Tibial nerve (tissue), 4 donors: ENCODE data around the gene VKORC1. TPM values are rescaled to one million over a fixed set of nuclear protein-coding genes. Genes with fewer than 3 reads are reported as not detected.

Experiments used
- DNase-seq, 2 donors: peaks; one replicate each; pipeline ENCODE4 v3.0.0-alpha.2; 2019; ENCODE audit warnings: low spot score in 2 of 2
- H3K27ac ChIP-seq, 4 donors: fragments of 200-600 bp; sonication (generic) in 3 of 4; one replicate each; pipeline ENCODE4 v1.5.1; 2017 to 2019; ENCODE audit warnings: mild to moderate bottlenecking in 1 of 4
- H3K27me3 ChIP-seq, 2 donors: fragments of 200-600 bp; sonication (generic) in 1 of 2; one replicate each; pipeline versions ENCODE4 v1.5.1 to v1.6.0; 2017 to 2019
- H3K36me3 ChIP-seq, 3 donors: fragments of 200-600 bp; sonication (generic); one replicate each; pipeline ENCODE4 v1.5.1; 2018 to 2019
- H3K4me1 ChIP-seq, 4 donors: fragments of 200-600 bp; sonication (generic) in 3 of 4; one replicate each; pipeline ENCODE4 v1.5.1; 2017 to 2019
- H3K4me3 ChIP-seq, 4 donors: fragments of 200-600 bp; sonication (generic) in 3 of 4; one replicate each; pipeline ENCODE4 v1.5.1; 2017 to 2019; ENCODE audit warnings: mild to moderate bottlenecking in 1 of 4, moderate library complexity in 1 of 4
- H3K9me3 ChIP-seq, 4 donors: fragments of 200-600 bp; sonication (generic) in 3 of 4; one replicate each; pipeline ENCODE4 v1.5.1; 2017 to 2019
- EP300 ChIP-seq, 2 donors: sonication (generic); formaldehyde crosslinking; IDR thresholded peaks; one replicate each; pipeline ENCODE4 v1.6.1; 2017; ENCODE audit warnings: antibody characterized with exemption in 2 of 2, mild to moderate bottlenecking in 1 of 2
- POLR2A ChIP-seq, 2 donors: fragments of 450-650 bp; IDR thresholded peaks; one replicate each; pipeline ENCODE4 v1.6.1; 2017; ENCODE audit warnings: antibody characterized with exemption in 2 of 2, mild to moderate bottlenecking in 2 of 2, moderate library complexity in 2 of 2
- WGBS, 2 donors: methylation state at CpG; one replicate each; pipeline ENCODE4 v1.1.5; 2018; 5-methylcytosine and 5-hydroxymethylcytosine counted together
- total RNA-seq, 4 donors: library from RNA; depleted of rRNA; stranded (reverse); fragments of >200 nt; gene quantifications; one replicate each; pipeline ENCODE4 v1.1.0, GENCODE V29; 2016
- TF ChIP-seq, protein P1 (sequence below), 5 experiments: fragments of 200-600 bp in 3 of 5; fragments of 450-650 bp in 2 of 5; sonication (generic) in 3 of 5; IDR thresholded peaks; one replicate each; pipeline ENCODE4 v1.5.1; 2016 to 2019; ENCODE audit warnings: antibody characterized with exemption in 5 of 5, mild to moderate bottlenecking in 3 of 5, moderate library complexity in 2 of 5

VKORC1 gene
- total RNA-seq, 4 donors from 2014 or later, result 114 to 180 (median 136) TPM

- DNase-seq, result no peak
- peak within 1 kb of the TSS in 1 of 4 donors; percentile 25 for H3K4me3 ChIP-seq
- H3K27me3 ChIP-seq, result peaks cover 0 to 19% of the 10 kb centered on the region in 2 donors
- H3K36me3 ChIP-seq, result peaks cover 0 to 27% (median 0%) of the 10 kb centered on the region in 3 donors
- H3K27ac ChIP-seq, result peak within 1 kb of the TSS in 1 of 4 donors; percentile 76
- no peak for TF ChIP-seq EP300 (IDR thresholded peaks at IDR 0.05)
- TF ChIP-seq POLR2A (IDR thresholded peaks at IDR 0.05), result no peak
- TF ChIP-seq, protein P1, sequence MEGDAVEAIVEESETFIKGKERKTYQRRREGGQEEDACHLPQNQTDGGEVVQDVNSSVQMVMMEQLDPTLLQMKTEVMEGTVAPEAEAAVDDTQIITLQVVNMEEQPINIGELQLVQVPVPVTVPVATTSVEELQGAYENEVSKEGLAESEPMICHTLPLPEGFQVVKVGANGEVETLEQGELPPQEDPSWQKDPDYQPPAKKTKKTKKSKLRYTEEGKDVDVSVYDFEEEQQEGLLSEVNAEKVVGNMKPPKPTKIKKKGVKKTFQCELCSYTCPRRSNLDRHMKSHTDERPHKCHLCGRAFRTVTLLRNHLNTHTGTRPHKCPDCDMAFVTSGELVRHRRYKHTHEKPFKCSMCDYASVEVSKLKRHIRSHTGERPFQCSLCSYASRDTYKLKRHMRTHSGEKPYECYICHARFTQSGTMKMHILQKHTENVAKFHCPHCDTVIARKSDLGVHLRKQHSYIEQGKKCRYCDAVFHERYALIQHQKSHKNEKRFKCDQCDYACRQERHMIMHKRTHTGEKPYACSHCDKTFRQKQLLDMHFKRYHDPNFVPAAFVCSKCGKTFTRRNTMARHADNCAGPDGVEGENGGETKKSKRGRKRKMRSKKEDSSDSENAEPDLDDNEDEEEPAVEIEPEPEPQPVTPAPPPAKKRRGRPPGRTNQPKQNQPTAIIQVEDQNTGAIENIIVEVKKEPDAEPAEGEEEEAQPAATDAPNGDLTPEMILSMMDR (IDR thresholded peaks at IDR 0.05), result no peak
- H3K4me1 ChIP-seq, result peaks cover 0 to 24% (median 0%) of the 10 kb centered on the region in 4 donors
- 48 to 51% methylated on average over 22 of the region's 22 CpGs for WGBS, 2 donors
- H3K9me3 ChIP-seq, result no peaks in the 10 kb centered on the region
Measured at GRCh38 chr16:31135535-31136286, 41.1 kb upstream of the VKORC1 start, which contains the start of gene PRSS8. TSS of gene PRSS8 (minus strand) at chr16:31135727. CDS start at chr16:31135498, 229 bp downstream.

- Histone ChIP-seq H3K36me3 (peaks cover 0 to 36% (median 0%) of the 10 kb centered on the region in 3 donors), H3K4me1 (peaks cover 0 to 23% (median 0%) of the 10 kb centered on the region in 4 donors), H3K9me3 (no peaks in the 10 kb centered on the region), H3K4me3 (peak overlapping the region in 1 of 4 donors; percentile 25), H3K27me3 (peaks cover 0 to 19% of the 10 kb centered on the region in 2 donors), H3K27ac (peak overlapping the region in 1 of 4 donors; percentile 76)
- DNase-seq, result no peak
- TF ChIP-seq POLR2A (IDR thresholded peaks at IDR 0.05) (no peak), EP300 (IDR thresholded peaks at IDR 0.05) (no peak)
- TF ChIP-seq, protein P1 (IDR thresholded peaks at IDR 0.05), result no peak
- WGBS, 2 donors, result 21 to 22% methylated on average over 17 to 18 of the region's 18 CpGs
Measured at GRCh38 chr16:31134625-31135534, 40.3 kb upstream of the VKORC1 start.

GRCh38 chr16:31134091-31134571, 39.5 kb upstream of the VKORC1 start:
- 33 to 42% methylated on average over 5 of the region's 5 CpGs for WGBS, 2 donors
- Histone ChIP-seq H3K4me3 (peak overlapping the region in 1 of 4 donors; percentile 12), H3K4me1 (peaks cover 0 to 28% (median 0%) of the 10 kb centered on the region in 4 donors), H3K9me3 (no peaks in the 10 kb centered on the region), H3K36me3 (peaks cover 0 to 43% (median 0%) of the 10 kb centered on the region in 3 donors), H3K27ac (peak overlapping the region in 1 of 4 donors; percentile 38), H3K27me3 (peaks cover 0 to 19% of the 10 kb centered on the region in 2 donors)
- no peak for DNase-seq
- TF ChIP-seq, protein P1 (IDR thresholded peaks at IDR 0.05), result no peak
- no peak for TF ChIP-seq EP300 (IDR thresholded peaks at IDR 0.05)
- TF ChIP-seq POLR2A (IDR thresholded peaks at IDR 0.05), result no peak

GRCh38 chr16:31133046-31133501, 38.5 kb upstream of the VKORC1 start:
- peaks cover 0 to 54% (median 0%) of the 10 kb centered on the region in 3 donors for H3K36me3 ChIP-seq
- peaks cover 0 to 19% of the 10 kb centered on the region in 2 donors for H3K27me3 ChIP-seq
- WGBS, 2 donors, result 85 to 93% methylated on average over 6 of the region's 6 CpGs
- DNase-seq, result no peak
- H3K9me3 ChIP-seq, result no peaks in the 10 kb centered on the region
- no peak overlapping the region for H3K27ac ChIP-seq
- TF ChIP-seq EP300 (IDR thresholded peaks at IDR 0.05) (no peak), POLR2A (IDR thresholded peaks at IDR 0.05) (no peak)
- TF ChIP-seq, protein P1 (IDR thresholded peaks at IDR 0.05), result no peak
- no peak overlapping the region for H3K4me3 ChIP-seq
- peaks cover 0 to 35% (median under 1%) of the 10 kb centered on the region in 4 donors for H3K4me1 ChIP-seq
